EL (cell line): ENCODE data around the gene GTPBP1.

Experiments used
- DNase-seq: peaks from one replicate; pipeline ENCODE4 v3.0.0-alpha.2; 2016

GTPBP1 gene

DNA sequence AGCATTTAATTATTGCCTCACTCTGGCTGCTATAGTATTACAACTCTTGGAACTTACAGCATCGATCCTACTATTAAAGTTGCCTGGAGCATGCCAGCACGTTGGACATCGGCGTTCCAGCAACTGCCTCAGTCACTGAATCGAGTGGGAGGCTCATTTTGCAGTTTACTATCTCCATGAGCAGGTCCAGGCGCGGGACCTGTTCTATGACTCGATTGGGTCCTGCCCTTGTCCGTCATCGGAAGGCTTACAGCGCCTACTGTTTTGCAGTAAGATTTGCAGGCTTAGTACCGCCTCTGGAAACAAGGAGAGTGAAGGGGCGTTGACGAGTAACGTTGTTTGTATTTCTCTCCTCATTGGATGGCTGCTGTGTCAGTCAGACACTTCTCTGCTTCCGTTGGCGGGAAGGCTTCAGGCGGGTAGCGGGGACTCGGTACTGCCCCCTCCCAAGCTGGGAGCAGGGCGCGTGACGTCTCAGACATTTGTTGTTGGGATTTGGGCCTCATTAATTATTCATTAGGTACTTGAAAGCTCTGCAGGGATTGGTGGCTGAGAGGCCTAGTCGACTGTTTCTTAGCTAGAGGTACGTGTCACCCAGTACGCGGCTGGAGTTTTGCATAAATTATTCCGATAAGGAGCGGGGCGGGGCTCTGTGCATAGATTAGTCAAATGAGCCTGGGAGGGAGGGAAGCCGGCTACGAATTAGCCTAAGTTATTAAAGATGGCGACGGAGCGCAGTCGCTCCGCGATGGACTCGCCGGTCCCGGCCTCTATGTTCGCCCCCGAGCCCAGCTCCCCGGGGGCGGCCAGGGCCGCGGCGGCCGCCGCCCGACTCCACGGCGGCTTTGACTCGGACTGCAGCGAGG lies at the start of gene GTPBP1:
TSS of gene GTPBP1 (plus strand) at position 710 of the 866 bp plus-strand sequence. CDS start at position 722, 12 bp downstream.
- DNase-seq, result peak; percentile 100

DNA sequence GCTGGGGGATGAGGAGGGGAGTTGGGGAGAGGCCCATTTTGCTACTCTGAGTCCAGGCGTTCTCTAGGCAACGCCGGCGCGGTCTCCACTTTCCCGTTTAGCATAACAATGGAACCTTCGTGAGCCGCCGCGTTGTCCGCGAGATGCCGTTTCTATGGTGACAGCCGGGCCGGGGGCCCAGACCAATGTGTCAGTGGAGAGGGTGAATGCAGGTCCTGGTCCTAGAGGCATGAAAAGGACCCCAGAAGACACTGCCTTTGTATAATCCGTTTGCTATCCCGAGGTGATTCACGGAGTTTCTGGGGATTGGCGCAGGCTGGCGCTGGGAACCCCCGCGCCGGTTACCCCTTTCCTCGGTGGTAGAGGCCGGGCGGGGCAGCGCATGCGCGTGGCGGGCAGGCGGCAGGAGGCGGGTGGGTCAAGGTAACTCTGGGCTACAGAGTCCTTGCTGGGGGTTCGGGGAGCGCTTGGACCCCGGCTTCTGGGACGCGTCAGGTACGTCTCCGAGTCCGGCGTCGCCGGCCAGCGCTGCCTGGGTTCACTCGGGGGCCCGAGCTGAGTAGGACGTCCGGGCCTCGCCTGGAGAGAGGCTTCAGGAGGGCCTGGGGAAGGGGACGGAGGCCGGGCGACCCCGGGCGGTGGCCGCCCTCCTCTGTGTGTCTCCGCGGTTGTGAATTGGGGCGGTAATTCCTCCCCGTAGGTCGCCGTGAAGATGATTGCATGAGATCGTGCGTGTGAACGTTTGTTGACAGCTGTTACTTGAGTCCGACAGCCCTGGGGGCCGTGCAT lies 49.3 kb upstream of the GTPBP1 start, which contains the start of the genes CBY1 and FAM227A:
TSS of gene CBY1 (plus strand) at position 383 of the 789 bp plus-strand sequence. CDS start 11,417 bp downstream, outside the sequence.
TSS of gene FAM227A (minus strand) at position 137 of the 789 bp plus-strand sequence. CDS start 6,224 bp downstream, outside the sequence.
- DNase-seq, result peak; percentile 85

DNA sequence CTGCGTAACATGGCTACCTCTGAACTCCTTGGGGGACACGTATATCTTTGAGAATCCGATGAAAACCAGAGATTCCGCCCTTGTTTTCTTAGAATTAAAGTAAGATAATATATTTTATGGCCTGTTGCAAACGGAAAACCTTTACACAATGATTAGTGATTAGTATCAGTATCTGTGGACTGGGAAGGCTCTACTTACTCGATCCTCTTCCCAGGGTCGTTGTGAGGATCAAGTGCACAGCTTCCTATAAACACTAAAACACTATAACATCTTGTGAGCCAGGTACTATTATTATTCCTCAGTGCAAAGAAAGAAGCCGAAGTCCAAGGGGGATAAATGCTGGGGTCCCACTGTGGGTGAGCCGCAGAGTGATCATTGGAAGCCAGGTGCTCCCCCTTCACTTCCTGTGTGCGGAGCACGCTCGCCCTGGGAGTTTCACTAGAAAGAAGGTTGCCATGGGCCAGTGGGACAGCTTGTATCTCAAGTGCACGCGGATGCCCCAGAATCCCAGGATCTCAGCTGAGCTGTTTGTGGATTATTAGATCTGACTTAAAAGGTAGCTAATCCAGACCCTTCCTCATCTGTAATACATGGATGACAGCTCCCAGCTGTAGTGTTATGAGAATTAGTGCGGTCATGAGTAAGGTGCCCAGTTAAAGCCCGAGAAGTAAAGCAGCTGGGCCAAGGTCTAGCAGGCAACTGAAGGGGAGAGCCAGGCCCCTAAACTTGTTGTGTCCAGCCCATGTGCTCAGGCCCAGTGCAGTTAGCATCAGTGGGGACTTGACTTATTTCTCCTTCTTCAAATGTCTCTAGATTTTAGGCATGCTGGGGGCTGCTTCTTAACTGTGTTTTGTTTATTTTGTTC lies 48.5 kb upstream of the GTPBP1 start:
- DNase-seq, result peak; percentile 36

- no peak for DNase-seq
Observed at GRCh38 chr22:38674888-38675287, 30.9 kb upstream of the GTPBP1 start.

GRCh38 chr22:38675833-38676232 lies 29.9 kb upstream of the GTPBP1 start:
- DNase-seq, result no peak

- peak; percentile 88 for DNase-seq
Observed at GRCh38 chr22:38681582-38682335, 24.0 kb upstream of the GTPBP1 start, which contains the start of gene TOMM22. Gene TOMM22, plus strand, starts transcription at chr22:38681957. Its CDS starts 22 bp downstream, at chr22:38681979.

DNA sequence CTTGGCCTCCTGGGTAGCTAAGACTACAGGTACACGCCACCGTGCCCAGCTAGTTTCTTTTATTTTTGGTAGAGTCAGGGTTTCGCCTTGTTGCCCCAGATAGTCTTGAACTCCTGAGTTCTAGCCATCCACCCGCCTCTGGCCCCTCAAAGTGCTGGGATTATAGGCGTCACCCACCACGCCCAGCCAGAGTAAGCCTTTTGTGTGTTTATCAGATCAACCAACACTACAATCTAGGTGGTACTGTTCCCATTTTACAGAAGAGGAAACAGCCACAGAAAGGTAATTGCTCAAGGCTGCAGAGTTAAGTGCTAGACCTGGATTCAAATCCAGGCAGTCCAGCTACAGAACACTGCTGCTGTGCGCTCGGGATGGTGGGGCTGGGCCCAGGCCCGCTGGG lies 20.8 kb upstream of the GTPBP1 start:
- no peak for DNase-seq

- no peak for DNase-seq
Observed at GRCh38 chr22:38685761-38686160, 20.0 kb upstream of the GTPBP1 start.

- DNase-seq, result no peak
Observed at GRCh38 chr22:38689651-38690050, 16.1 kb upstream of the GTPBP1 start.

GRCh38 chr22:38694049-38694448 lies 11.7 kb upstream of the GTPBP1 start:
- no peak for DNase-seq

GRCh38 chr22:38694940-38695339 lies 10.8 kb upstream of the GTPBP1 start:
- DNase-seq, result no peak

- peak; percentile 84 for DNase-seq
Observed at GRCh38 chr22:38696606-38697424, 8.9 kb upstream of the GTPBP1 start.

DNA sequence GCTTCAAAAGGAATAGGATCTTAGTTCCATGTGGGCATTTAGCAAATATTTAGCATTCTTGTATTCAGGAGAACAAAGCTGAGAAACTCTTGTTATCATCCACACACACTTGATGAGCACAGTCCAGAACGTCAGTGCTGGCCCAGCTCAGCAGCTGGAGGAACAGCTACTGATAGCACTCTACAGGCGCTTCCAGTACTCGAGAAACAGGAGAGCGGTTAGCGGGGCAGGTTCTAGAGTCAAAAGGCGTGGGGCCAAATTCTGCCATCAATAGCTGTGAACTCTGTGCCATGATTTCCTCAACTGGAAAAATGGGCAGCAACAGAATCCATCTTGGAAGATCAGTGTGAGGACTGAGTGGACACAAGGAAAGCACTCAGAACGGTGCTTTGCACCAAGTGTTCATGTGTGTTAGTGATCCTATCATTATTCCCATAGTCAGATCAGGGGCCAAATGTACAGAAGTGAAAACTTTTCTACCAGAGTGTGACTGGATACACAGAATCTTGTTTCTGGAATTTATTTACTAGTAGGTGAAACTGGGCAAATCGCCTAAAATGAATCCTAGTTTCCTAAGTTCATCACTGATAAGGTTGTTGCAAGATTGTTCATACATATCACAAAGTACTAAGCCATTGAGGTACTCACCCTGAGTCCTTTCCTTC lies 8.2 kb upstream of the GTPBP1 start:
- DNase-seq, result no peak

GRCh38 chr22:38698407-38699094 lies 7.2 kb upstream of the GTPBP1 start:
- no peak for DNase-seq

DNA sequence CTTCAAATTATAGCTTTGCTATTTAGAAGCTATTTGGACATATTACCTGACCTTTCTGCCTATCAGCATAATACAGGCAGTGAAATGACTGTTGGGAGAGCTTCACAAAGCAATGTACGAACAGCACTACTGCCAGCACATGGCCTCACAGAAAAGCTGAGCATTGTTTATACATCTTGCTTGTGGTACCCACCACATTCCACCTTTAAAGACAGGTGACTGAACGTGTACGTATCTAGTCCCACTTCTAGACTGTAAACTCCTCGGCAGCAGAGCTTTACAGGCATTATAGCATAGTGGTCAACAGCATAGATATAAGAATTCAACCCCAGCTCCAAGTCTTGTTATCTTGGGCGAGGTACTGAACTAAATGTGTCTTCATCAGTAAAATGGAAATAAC lies 6.6 kb upstream of the GTPBP1 start:
- no peak for DNase-seq

DNA sequence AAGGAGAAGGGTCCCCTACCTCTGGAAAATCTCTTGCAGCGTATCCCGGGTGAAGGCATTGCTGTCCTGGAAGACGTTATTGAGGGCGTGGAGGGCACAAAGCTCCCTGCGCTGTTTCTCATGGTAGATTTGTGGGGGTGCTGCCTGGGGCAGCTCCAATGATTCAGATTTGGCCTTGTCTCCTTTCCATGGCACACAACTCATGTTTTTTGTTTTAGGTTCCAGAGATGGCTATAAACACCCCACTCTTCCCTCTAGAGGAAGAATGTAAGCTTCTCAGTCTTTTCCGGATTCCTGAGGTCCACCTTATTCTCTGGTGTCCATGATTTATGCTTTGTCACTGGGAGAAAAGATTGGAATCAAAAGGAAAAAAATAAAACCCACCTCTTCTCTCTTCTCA lies 6.0 kb upstream of the GTPBP1 start:
- DNase-seq, result peak; percentile 55

DNA sequence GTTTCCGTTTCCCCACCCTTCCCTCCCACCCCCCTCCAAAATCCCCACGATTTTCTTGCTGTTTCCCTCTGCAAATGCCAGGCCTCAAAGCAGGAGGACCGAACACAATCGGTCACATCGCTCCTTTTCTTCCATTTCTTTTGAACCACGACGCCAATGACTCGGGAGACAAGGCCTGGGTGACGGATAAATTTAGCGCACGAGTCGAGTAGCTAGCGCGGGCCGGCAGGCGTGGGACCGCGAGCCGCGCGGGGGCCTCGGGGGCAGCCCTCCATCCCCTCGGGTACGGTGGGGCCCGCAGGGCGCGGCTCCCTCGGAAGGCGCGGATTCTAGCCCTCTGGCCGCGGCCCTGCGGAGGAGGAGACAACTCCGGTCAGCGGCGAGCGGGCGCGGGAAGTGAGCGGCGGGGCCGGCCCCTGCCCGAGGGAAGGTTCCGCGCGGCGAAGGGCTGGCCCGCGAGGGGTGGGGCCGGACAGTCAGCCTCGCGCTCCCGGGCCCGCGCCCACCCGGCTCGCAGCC lies 5.4 kb upstream of the GTPBP1 start:
- peak; percentile 76 for DNase-seq

- DNase-seq, result peak; percentile 93
Observed at GRCh38 chr22:38700789-38701628, 4.7 kb upstream of the GTPBP1 start, which contains the start of gene JOSD1. Gene JOSD1, minus strand, starts transcription at chr22:38700943. Its CDS starts 956 bp downstream, at chr22:38699987.
